ENCODE data around the gene SIVA1.
A peak's percentile ranks its signal among the peaks of the same experiment; 100 is the strongest.

The SIVA1 gene

DNA sequence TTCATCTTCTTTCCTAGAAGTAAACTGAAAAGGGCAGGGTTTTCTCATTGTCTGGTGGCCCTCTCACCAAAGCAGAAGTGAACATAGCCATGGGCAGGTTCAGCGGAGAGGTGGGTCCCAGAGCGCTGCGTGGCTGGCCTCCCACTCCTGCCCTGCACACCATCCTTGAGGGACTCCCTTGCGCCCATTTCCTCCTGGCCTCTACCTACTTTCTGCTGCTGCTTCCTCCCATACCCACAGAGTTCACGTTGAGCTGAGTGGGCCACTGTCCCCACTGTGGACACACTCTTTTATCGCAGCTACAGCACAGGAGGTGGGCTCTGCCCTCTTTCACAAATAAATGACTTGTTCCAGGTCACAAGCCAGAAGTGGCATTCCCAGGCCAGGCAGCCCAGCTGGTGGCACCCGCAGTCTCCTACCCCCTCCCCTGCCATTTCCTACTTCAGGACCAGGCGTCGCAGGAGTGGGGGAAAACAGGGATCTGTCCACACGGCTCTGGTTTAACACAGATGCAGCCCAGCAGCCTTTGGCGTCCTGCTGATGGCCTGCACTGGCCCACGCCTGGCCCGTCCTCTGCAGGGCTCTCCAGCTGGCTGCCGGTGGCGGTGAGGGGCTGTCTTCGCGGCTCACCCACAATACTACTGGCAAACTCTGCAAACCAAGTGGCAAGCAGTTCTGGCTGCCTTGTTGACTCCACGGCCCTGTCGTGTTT lies 4.9 kb downstream of the SIVA1 start:
- H3K27ac ChIP-seq (ENCODE audit: low read length): no peak overlapping the region
- H3K36me3 ChIP-seq (ENCODE audit: control insufficient read depth, low read depth, low read length): peaks cover 40% of the 10 kb centered on the region
- no peak overlapping the region for H3K4me3 ChIP-seq (ENCODE audit: low read length)
- no peak overlapping the region for H3K9ac ChIP-seq (ENCODE audit: low read length)
- no peaks in the 10 kb centered on the region for H3K27me3 ChIP-seq (ENCODE audit: control insufficient read depth, insufficient read depth, low read length)
- peaks cover 5% of the 10 kb centered on the region for H3K4me1 ChIP-seq (ENCODE audit: control insufficient read depth, low read depth, low read length)
- H3K9me3 ChIP-seq (ENCODE audit: control insufficient read depth, low read depth, low read length): no peaks in the 10 kb centered on the region

DNA sequence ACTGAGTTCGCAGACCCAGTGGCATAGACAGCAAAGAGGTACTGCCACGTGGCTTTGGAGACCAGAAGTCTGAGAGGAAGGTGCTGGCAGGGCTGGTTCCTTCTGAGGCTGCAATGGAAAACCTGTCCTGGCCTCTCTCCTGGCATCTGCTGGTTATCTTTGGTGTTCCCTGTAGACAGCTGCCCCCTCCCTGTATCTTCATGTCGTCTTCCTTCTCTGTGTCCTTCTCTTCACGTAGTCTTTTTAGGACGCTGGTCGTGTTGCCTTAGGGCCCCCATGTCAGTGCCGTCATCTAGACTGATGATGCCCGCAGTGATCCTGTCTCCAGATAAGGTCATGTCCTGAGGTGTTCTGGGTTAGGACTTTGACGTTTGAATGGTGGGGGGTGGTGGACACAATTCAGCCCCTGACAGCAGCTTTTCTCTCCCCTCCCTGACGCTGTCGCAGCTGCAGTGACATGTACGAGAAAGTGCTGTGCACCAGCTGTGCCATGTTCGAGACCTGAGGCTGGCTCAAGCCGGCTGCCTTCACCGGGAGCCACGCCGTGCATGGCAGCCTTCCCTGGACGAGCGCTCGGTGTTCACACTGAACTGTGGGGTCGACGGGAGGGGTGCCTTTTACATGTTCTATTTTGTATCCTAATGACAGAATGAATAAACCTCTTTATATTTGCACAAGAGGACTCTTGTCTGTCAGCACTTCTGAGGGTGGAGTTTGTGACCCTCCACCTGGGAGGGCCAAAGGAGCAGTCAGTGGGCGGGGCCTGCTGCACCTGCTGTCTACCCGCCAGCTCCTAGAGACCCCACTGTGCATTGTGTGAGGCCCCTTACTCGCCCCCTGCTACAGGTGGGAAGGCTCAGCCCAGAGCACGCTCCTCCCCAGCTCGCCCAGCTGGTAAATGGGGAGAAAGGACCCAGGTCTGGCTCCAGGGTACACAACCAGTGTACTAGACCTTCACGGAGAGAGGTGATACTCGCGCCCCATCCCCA lies 6.3 kb downstream of the SIVA1 start:
- Histone ChIP-seq H3K4me1 (ENCODE audit: control insufficient read depth, low read depth, low read length) (peaks cover under 1% of the 10 kb centered on the region), H3K9me3 (ENCODE audit: control insufficient read depth, low read depth, low read length) (no peaks in the 10 kb centered on the region), H3K36me3 (ENCODE audit: control insufficient read depth, low read depth, low read length) (peaks cover 40% of the 10 kb centered on the region), H3K9ac (ENCODE audit: low read length) (no peak overlapping the region), H3K27me3 (ENCODE audit: control insufficient read depth, insufficient read depth, low read length) (no peaks in the 10 kb centered on the region), H3K27ac (ENCODE audit: low read length) (no peak overlapping the region), H3K4me3 (ENCODE audit: low read length) (no peak overlapping the region)

DNA sequence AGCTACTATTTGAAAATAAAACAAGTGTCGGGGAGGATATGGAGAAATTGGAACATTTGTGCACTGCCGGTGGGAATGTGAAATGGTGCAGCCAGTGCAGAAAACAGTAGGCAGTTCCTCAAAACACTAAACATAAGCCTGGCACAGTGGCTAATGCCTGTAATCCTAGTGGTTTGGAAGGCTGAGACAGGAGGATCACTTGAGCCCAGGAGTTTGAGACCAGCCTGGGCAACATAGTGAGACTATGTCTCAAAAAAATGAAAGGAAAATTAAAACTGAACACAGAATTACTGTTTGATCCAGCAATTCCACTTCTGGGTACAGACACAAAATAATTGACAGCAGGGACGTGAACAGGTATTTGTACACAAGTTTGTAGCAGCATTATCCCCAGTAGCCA lies 12.6 kb downstream of the SIVA1 start:
- H3K27ac ChIP-seq (ENCODE audit: low read length): no peak overlapping the region
- no peaks in the 10 kb centered on the region for H3K9me3 ChIP-seq (ENCODE audit: control insufficient read depth, low read depth, low read length)
- H3K9ac ChIP-seq (ENCODE audit: low read length): no peak overlapping the region
- H3K4me1 ChIP-seq (ENCODE audit: control insufficient read depth, low read depth, low read length): peaks cover 4% of the 10 kb centered on the region
- no peak overlapping the region for H3K4me3 ChIP-seq (ENCODE audit: low read length)
- H3K36me3 ChIP-seq (ENCODE audit: control insufficient read depth, low read depth, low read length): no peaks in the 10 kb centered on the region
- H3K27me3 ChIP-seq (ENCODE audit: control insufficient read depth, insufficient read depth, low read length): no peaks in the 10 kb centered on the region

DNA sequence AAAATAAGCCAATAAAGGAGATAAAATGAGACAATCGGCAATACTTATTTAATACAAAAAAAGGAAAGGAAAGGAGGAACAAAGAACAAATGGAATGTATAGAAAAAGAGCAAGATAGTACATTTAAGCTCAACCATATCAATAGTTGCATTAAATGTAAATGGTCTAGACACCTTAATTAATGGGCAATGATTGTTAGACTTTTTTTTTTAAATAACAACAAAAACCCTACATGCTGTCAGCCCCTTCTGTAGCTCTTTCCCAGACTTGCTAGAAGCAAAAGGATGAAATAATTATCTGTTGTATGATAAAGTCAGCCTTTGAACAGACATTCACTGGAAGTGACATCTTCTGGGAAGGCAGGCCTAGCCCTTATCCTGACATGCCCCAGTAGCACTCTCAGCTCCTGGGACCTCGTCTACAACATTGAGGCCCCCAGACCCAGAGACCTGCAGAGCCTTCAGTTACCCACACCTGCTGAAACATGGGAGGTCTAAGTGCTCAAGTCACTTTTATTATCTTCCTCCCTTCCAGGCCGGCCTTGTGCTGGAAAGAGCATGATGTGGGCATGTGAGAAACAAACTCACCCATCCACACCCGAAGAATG lies 13.4 kb downstream of the SIVA1 start:
- no peak overlapping the region for H3K9ac ChIP-seq (ENCODE audit: low read length)
- peaks cover 4% of the 10 kb centered on the region for H3K4me1 ChIP-seq (ENCODE audit: control insufficient read depth, low read depth, low read length)
- H3K27me3 ChIP-seq (ENCODE audit: control insufficient read depth, insufficient read depth, low read length): no peaks in the 10 kb centered on the region
- H3K27ac ChIP-seq (ENCODE audit: low read length): no peak overlapping the region
- no peaks in the 10 kb centered on the region for H3K9me3 ChIP-seq (ENCODE audit: control insufficient read depth, low read depth, low read length)
- peaks cover 7% of the 10 kb centered on the region for H3K36me3 ChIP-seq (ENCODE audit: control insufficient read depth, low read depth, low read length)
- no peak overlapping the region for H3K4me3 ChIP-seq (ENCODE audit: low read length)

DNA sequence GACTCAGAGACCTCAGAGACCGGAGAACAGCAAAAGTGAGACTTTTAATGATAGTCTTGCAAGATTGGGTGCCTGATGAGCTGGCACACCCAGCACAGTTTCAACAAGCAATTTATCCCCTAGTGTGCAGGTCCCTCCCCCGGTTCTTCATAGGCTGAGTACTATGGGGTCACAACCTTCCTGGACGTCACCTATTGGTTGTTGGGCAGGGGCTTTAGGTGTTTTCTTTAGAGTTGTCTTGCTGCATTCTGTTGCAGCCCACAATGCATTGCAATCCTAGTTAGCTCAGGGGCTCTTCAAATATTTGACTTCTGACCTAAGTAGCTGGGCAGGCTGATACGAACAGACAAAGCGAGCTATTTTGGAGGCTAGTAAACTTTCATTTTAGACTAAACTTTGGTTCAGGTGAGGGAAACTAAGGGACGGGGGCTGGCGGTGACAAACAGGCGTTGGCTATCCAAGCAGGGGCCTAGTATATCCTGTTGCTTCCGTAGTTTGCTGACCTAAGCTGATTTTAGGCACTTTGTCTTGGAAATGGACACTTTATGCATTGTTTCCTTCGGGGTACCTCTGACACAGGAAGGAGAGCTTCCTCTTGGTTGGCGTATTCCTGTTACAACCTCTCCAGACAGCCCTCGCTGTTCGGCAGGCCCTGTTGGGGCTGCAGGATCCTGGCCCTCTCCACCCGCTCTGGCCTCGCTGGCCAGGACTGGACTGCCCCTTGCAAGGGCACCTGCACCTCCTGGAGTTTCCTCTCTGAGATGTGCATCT lies 14.1 kb downstream of the SIVA1 start:
- Histone ChIP-seq H3K4me1 (ENCODE audit: control insufficient read depth, low read depth, low read length) (peaks cover 4% of the 10 kb centered on the region), H3K9ac (ENCODE audit: low read length) (no peak overlapping the region), H3K27me3 (ENCODE audit: control insufficient read depth, insufficient read depth, low read length) (no peaks in the 10 kb centered on the region), H3K4me3 (ENCODE audit: low read length) (no peak overlapping the region), H3K36me3 (ENCODE audit: control insufficient read depth, low read depth, low read length) (peaks cover 13% of the 10 kb centered on the region), H3K27ac (ENCODE audit: low read length) (no peak overlapping the region), H3K9me3 (ENCODE audit: control insufficient read depth, low read depth, low read length) (no peaks in the 10 kb centered on the region)

DNA sequence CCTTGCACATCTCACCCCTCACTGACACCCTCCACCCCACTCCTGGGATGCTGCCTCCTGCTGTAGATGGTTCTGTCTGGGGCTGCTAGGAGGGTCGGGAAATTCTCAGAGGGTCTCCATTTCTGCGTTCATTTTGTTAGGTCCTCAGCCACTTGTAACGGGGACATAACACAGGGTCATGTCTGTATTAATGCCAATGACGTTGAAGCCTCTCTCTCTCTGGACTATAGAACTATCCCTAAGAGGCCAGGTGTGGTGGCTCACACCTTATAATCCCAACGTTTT lies 14.6 kb downstream of the SIVA1 start:
- no peaks in the 10 kb centered on the region for H3K27me3 ChIP-seq (ENCODE audit: control insufficient read depth, insufficient read depth, low read length)
- H3K4me3 ChIP-seq (ENCODE audit: low read length): no peak overlapping the region
- peaks cover 17% of the 10 kb centered on the region for H3K36me3 ChIP-seq (ENCODE audit: control insufficient read depth, low read depth, low read length)
- H3K27ac ChIP-seq (ENCODE audit: low read length): no peak overlapping the region
- no peaks in the 10 kb centered on the region for H3K9me3 ChIP-seq (ENCODE audit: control insufficient read depth, low read depth, low read length)
- peaks cover 4% of the 10 kb centered on the region for H3K4me1 ChIP-seq (ENCODE audit: control insufficient read depth, low read depth, low read length)
- H3K9ac ChIP-seq (ENCODE audit: low read length): no peak overlapping the region

DNA sequence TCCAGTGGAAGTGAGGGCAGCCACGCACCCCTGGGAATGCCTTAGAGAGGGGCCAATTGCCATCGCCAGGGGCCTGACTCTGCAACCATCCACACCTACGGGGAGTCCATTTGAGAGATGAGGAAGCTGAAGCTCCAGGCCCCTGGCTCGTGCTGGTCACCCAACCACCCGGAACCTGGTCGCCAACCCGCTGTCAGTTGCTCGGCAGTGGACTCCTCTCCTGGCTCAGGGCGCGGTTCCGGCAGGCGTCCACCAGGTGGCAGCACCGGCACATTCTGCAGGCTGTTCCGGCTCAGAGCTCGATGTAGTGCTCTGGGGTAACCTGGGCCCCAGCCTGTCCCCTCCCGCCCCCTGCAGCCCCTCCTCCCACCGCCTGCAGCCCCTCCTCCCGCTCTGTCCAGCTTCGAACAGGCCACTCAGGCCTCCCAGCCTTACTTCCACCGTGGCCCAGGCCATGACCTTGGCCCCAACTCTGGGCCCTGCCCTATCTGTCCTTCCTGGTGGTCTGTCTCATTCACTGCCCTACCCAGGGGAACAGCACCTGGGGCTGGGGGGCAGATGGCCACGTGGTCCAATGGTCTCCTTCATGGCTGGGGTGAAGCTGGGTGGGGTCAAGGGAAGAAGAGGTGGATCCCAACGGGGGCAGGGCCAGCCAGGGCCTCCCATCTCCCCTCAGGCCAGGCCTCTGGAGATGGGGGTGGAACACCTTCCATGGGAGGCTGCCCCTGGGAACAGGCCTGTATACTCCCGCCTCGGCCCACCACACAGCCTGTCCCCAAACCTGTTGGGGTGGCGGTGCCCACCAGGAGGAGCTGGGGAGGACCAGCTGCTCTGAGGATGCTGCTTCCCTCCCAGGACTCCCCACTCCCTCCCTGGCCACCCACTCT lies 15.7 kb downstream of the SIVA1 start:
- H3K9me3 ChIP-seq (ENCODE audit: control insufficient read depth, low read depth, low read length): no peaks in the 10 kb centered on the region
- H3K4me1 ChIP-seq (ENCODE audit: control insufficient read depth, low read depth, low read length): peaks cover 4% of the 10 kb centered on the region
- H3K9ac ChIP-seq (ENCODE audit: low read length): no peak overlapping the region
- peak overlapping the region; percentile 22 for H3K4me3 ChIP-seq (ENCODE audit: low read length)
- H3K27ac ChIP-seq (ENCODE audit: low read length): no peak overlapping the region
- peaks cover 27% of the 10 kb centered on the region for H3K36me3 ChIP-seq (ENCODE audit: control insufficient read depth, low read depth, low read length)
- no peaks in the 10 kb centered on the region for H3K27me3 ChIP-seq (ENCODE audit: control insufficient read depth, insufficient read depth, low read length)

DNA sequence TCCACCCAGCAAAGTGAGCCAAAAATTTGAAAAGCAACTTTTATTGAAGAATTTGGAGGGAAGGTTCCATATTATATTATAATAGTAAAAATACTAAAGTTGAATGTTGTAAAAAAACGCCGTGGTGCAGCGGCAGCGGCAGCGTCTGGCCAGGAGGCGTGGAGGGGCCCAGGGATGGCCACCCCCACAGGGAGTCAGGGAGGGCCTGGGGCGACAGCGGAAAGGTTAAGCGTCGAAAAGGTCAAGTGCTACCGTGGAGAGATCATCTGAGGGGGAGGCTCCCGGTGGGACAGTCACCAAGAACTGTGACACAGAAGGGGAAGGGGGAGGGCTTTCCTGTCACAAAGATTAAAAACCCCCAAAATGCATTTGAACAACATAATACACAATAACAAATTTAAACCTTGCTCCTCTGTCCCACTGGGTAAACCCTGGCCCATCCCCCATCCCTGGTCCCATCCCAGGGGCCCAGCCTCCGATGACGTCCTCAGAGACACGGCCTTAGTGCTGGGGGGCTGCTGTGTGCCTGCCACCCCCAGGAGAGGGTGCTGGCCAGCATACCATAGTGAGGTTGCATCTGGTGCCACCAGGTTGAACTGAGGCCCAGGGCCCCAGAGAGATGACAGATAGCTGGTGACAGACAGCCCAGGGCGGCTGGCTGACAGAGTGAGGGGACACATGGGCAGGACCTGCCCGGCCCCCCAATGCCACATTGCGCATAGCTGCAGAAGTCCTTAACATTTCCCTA lies 16.6 kb downstream of the SIVA1 start:
- no peak overlapping the region for H3K27ac ChIP-seq (ENCODE audit: low read length)
- H3K9me3 ChIP-seq (ENCODE audit: control insufficient read depth, low read depth, low read length): no peaks in the 10 kb centered on the region
- H3K27me3 ChIP-seq (ENCODE audit: control insufficient read depth, insufficient read depth, low read length): no peaks in the 10 kb centered on the region
- H3K36me3 ChIP-seq (ENCODE audit: control insufficient read depth, low read depth, low read length): peaks cover 27% of the 10 kb centered on the region
- H3K4me1 ChIP-seq (ENCODE audit: control insufficient read depth, low read depth, low read length): peaks cover 4% of the 10 kb centered on the region
- no peak overlapping the region for H3K4me3 ChIP-seq (ENCODE audit: low read length)
- no peak overlapping the region for H3K9ac ChIP-seq (ENCODE audit: low read length)

DNA sequence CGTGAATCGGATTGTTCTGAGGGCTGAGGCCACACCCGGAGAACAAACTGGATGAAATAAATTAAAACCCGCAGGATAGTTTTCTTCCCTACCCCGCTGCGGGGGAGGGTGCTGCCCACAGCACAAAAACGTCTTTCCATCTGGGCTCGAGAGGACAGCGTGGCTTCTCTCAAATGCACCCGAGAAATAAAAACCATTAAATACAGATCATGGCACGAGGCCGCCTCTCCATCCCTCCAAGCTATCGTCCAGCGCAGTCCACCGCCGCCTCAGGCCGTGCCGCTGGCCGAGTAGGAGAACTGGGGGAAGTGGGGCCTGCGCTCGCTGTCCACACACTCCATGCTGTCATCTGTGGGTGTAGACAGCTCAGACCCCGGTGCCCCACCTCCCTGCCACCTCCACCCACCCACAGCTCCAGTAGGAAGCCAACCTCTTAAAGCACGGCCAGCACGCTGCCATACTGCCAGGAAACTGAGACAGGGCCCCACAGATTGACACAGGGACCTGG lies 17.2 kb downstream of the SIVA1 start:
- H3K9ac ChIP-seq (ENCODE audit: low read length): no peak overlapping the region
- H3K36me3 ChIP-seq (ENCODE audit: control insufficient read depth, low read depth, low read length): peaks cover 27% of the 10 kb centered on the region
- H3K4me1 ChIP-seq (ENCODE audit: control insufficient read depth, low read depth, low read length): peaks cover 4% of the 10 kb centered on the region
- no peak overlapping the region for H3K4me3 ChIP-seq (ENCODE audit: low read length)
- H3K9me3 ChIP-seq (ENCODE audit: control insufficient read depth, low read depth, low read length): no peaks in the 10 kb centered on the region
- no peaks in the 10 kb centered on the region for H3K27me3 ChIP-seq (ENCODE audit: control insufficient read depth, insufficient read depth, low read length)
- H3K27ac ChIP-seq (ENCODE audit: low read length): no peak overlapping the region

DNA sequence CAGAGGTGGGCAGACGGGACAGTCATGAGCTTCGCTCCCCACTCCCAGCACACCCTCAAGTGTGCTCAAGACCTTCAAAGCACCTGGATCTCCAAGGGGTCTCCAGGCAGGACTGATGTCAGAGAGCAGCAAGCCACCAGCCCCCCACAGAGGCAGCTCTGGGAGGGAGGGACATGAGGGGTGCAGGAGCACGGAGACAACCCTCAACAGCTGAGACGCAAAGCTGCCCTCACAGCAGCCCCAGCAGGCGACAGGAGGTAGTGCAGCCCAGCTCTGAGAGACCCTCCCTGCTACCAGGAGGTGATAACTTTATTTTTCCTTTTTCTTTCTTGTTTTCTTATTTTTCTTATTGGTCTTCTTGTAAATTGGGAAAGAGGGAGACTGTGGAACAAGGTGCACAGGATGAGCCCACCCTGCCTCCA lies 17.9 kb downstream of the SIVA1 start:
- H3K9me3 ChIP-seq (ENCODE audit: control insufficient read depth, low read depth, low read length): no peaks in the 10 kb centered on the region
- no peak overlapping the region for H3K27ac ChIP-seq (ENCODE audit: low read length)
- H3K4me1 ChIP-seq (ENCODE audit: control insufficient read depth, low read depth, low read length): peaks cover 4% of the 10 kb centered on the region
- no peaks in the 10 kb centered on the region for H3K27me3 ChIP-seq (ENCODE audit: control insufficient read depth, insufficient read depth, low read length)
- H3K9ac ChIP-seq (ENCODE audit: low read length): no peak overlapping the region
- H3K36me3 ChIP-seq (ENCODE audit: control insufficient read depth, low read depth, low read length): peaks cover 27% of the 10 kb centered on the region
- H3K4me3 ChIP-seq (ENCODE audit: low read length): no peak overlapping the region
